ENCODE measurements around the gene RPL15.

The RPL15 gene

GRCh38 chr3:23966328-23966727, 49.4 kb downstream of the RPL15 start:
- no peak for DNase-seq

- no peak for DNase-seq
Observed at GRCh38 chr3:23968463-23969184, 51.7 kb downstream of the RPL15 start.

GRCh38 chr3:23969393-23969792, 52.5 kb downstream of the RPL15 start:
- DNase-seq: no peak

Data from NCI-H187 treated with DMSO at 0.1 percent for 48 hours (cell line).